ENCODE results near the gene DIPK1A.

DIPK1A gene

GRCh38 chr1:92831762-92832536 lies 129.3 kb downstream of the DIPK1A start, which contains the start of gene RPL5 (continued):
- TF ChIP-seq PRDM10 (tag by site-specific recombination; IDR thresholded peaks at IDR 0.05): peak; percentile 90
- TF ChIP-seq, protein P1, sequence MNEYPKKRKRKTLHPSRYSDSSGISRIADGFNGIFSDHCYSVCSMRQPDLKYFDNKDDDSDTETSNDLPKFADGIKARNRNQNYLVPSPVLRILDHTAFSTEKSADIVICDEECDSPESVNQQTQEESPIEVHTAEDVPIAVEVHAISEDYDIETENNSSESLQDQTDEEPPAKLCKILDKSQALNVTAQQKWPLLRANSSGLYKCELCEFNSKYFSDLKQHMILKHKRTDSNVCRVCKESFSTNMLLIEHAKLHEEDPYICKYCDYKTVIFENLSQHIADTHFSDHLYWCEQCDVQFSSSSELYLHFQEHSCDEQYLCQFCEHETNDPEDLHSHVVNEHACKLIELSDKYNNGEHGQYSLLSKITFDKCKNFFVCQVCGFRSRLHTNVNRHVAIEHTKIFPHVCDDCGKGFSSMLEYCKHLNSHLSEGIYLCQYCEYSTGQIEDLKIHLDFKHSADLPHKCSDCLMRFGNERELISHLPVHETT (tag by site-specific recombination; IDR thresholded peaks at IDR 0.05): peak; percentile 94; the same call in 1 of the 2 replicates
- TF ChIP-seq ZNF274 (IDR thresholded peaks at IDR 0.05; ENCODE audit: low read length): no peak
- no peak for TF ChIP-seq ZNF274 (tag by site-specific recombination; IDR thresholded peaks at IDR 0.05; ENCODE audit: borderline replicate concordance)
- TF ChIP-seq KLF8 (tag by site-specific recombination; IDR thresholded peaks at IDR 0.05): peak; percentile 98
- peak; percentile 97 for TF ChIP-seq KLF16 (tag by site-specific recombination; IDR thresholded peaks at IDR 0.05)
- TF ChIP-seq ZNF404 (tag by site-specific recombination; IDR thresholded peaks at IDR 0.05): no peak; the same call in 1 of the 2 replicates
- TF ChIP-seq ZBTB6 (tag by site-specific recombination; IDR thresholded peaks at IDR 0.05): no peak
- TF ChIP-seq WT1 (tag by site-specific recombination; IDR thresholded peaks at IDR 0.05): peak; percentile 39
- TF ChIP-seq ZNF121 (tag by site-specific recombination; IDR thresholded peaks at IDR 0.05): peak; percentile 63
- TF ChIP-seq, protein P2, sequence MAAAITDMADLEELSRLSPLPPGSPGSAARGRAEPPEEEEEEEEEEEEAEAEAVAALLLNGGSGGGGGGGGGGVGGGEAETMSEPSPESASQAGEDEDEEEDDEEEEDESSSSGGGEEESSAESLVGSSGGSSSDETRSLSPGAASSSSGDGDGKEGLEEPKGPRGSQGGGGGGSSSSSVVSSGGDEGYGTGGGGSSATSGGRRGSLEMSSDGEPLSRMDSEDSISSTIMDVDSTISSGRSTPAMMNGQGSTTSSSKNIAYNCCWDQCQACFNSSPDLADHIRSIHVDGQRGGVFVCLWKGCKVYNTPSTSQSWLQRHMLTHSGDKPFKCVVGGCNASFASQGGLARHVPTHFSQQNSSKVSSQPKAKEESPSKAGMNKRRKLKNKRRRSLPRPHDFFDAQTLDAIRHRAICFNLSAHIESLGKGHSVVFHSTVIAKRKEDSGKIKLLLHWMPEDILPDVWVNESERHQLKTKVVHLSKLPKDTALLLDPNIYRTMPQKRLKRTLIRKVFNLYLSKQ (tag by site-specific recombination; IDR thresholded peaks at IDR 0.05; ENCODE audit: borderline replicate concordance): no peak
- peak; percentile 69; the same call in 1 of the 2 replicates for TF ChIP-seq ZBTB10 (tag by site-specific recombination; IDR thresholded peaks at IDR 0.05)
- TF ChIP-seq ZNF830 (tag by site-specific recombination; IDR thresholded peaks at IDR 0.05; ENCODE audit: low read depth): no peak
- TF ChIP-seq ZNF530 (tag by site-specific recombination; IDR thresholded peaks at IDR 0.05; ENCODE audit: low read depth): no peak
- TF ChIP-seq ZXDB (tag by site-specific recombination; IDR thresholded peaks at IDR 0.05): peak; percentile 99
- TF ChIP-seq ZNF10 (tag by site-specific recombination; IDR thresholded peaks at IDR 0.05): no peak; the same call in 1 of the 2 replicates
- peak; percentile 95 for TF ChIP-seq ZNF777 (tag by site-specific recombination; IDR thresholded peaks at IDR 0.05; ENCODE audit: borderline replicate concordance)
- peak; percentile 87 for TF ChIP-seq ZEB2 (tag by site-specific recombination; IDR thresholded peaks at IDR 0.05)
- peak; percentile 79; the same call in 1 of the 2 replicates for TF ChIP-seq TRIM28 (IDR thresholded peaks at IDR 0.05; ENCODE audit: borderline replicate concordance, low read length)
- TF ChIP-seq ZNF354C (tag by site-specific recombination; IDR thresholded peaks at IDR 0.05; ENCODE audit: borderline replicate concordance, low read depth): no peak
- TF ChIP-seq ZNF560 (tag by site-specific recombination; IDR thresholded peaks at IDR 0.05; ENCODE audit: borderline replicate concordance): no peak
- TF ChIP-seq ZFP3 (tag by site-specific recombination; IDR thresholded peaks at IDR 0.05; ENCODE audit: low read depth): no peak
- TF ChIP-seq MZF1 (tag by site-specific recombination; IDR thresholded peaks at IDR 0.05; ENCODE audit: borderline replicate concordance): no peak; the same call in 1 of the 2 replicates
- peak; percentile 87 for TF ChIP-seq ZNF76 (tag by site-specific recombination; IDR thresholded peaks at IDR 0.05; ENCODE audit: borderline replicate concordance, low read depth)
- no peak for TF ChIP-seq ZNF140 (tag by site-specific recombination; IDR thresholded peaks at IDR 0.05)
- TF ChIP-seq ZNF548 (tag by site-specific recombination; IDR thresholded peaks at IDR 0.05): peak; percentile 18; the same call in 1 of the 2 replicates
- TF ChIP-seq, protein P3, sequence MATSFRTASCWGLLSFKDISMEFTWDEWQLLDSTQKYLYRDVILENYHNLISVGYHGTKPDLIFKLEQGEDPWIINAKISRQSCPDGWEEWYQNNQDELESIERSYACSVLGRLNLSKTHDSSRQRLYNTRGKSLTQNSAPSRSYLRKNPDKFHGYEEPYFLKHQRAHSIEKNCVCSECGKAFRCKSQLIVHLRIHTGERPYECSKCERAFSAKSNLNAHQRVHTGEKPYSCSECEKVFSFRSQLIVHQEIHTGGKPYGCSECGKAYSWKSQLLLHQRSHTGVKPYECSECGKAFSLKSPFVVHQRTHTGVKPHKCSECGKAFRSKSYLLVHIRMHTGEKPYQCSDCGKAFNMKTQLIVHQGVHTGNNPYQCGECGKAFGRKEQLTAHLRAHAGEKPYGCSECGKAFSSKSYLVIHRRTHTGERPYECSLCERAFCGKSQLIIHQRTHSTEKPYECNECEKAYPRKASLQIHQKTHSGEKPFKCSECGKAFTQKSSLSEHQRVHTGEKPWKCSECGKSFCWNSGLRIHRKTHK (tag by site-specific recombination; IDR thresholded peaks at IDR 0.05): no peak

All from HEK293 (cell line).